Cardiac fibroblast (primary cell): ENCODE data around the gene COL4A2.

Experiments used
- DNase-seq, 2 donors: peaks; one replicate each; pipeline versions ENCODE4 v3.0.0 to v3.0.0-alpha.2; 2010; ENCODE audit warnings: low read depth in 2 of 2
- H3K4me3 ChIP-seq, 2 donors: replicated peaks in 1 of 2; 1 replicate in 1 of 2; 2 replicates in 1 of 2; pipeline ENCODE4 v1.5.1; 2011; ENCODE audit warnings: low read depth in 2 of 2, low read length in 2 of 2, mild to moderate bottlenecking in 2 of 2, moderate library complexity in 1 of 2
- CTCF ChIP-seq: IDR thresholded peaks from one replicate; pipeline ENCODE4 v1.5.1; 2011; ENCODE audit warnings: low read depth, mild to moderate bottlenecking, low read length, inconsistent platforms

Gene COL4A2

DNA sequence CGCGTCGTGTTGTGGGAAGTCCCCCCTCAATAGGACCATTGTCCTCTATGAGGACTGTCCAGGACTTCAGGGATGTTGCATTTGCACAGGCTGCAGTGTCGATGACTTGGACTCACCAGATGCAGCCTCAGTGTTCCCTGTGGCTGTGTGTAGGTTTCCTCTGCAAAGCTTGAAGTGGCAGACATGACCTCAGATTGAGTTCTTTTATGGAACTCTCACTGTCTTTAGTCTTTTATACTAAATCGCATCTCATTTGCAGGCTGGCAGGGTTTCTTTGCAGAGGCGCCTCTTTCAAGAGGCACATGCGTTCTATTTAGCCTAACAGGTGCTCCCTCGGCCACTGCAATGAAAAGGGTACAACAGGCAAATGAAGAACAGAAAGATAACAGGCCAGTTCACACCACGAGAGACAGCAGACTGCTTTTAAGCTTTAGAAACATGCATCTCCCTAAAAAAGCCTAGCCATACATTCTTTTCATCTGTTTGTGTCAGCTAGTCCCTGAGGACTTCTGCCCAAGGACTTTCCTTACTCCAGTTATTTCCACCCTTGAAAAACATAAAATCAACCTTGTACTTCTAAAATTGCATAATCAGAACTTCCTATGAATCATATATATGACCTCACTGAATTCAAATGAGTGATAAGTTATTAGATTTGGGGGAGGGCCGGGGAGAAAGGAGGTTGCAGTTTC, 136.0 kb downstream of the COL4A2 start:
- TF ChIP-seq CTCF, result no peak
- peak; percentile 68 to 81 for DNase-seq
- no peak overlapping the region for H3K4me3 ChIP-seq

GRCh38 chr13:110443622-110444225, 136.6 kb downstream of the COL4A2 start:
- DNase-seq, result peak in 1 of 2 donors; percentile 32
- TF ChIP-seq CTCF, result no peak
- H3K4me3 ChIP-seq, result no peak overlapping the region

DNA sequence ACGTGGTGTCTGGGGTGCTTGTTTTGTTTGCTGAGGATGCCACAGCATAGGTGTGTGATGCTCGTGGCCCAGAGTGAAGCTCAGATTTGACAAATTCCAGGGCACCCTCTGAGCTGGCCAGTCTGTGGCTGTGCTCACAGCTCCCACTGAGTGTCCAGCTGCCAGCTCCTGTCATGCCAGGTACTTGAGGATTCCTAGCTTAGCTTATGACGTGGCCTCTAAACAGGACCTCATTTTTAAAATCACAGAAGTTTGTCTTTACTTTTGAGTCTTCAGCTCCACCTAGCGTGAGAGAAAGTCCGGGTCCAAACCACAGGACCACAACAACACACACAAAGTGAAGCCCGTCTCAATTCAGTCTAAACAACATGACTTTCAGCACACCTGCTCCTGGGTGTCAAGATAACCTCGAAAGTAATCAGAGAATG, 137.2 kb downstream of the COL4A2 start:
- DNase-seq, result peak; percentile 49 to 76
- TF ChIP-seq CTCF, result peak; percentile 41
- H3K4me3 ChIP-seq, result no peak overlapping the region

DNA sequence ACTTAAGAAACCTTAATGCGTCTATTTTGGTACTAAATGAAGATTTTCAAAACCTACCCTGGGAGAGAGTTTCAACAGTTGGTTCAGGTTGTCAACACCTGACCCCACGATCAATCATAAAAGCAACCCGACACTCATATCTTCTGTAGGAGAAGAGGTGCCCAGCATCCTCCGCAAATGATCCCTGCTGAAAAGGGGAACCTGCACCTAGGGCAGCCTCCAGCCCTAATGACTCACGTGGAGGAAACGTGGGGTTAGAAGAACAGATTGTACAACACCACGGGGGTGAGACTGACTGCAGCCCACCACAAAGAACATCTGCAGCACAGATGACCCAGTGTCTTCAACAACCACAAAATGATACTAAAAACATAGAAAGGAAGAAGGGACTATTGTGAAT, 138.1 kb downstream of the COL4A2 start:
- DNase-seq, result peak in 1 of 2 donors; percentile 53
- TF ChIP-seq CTCF, result no peak

DNA sequence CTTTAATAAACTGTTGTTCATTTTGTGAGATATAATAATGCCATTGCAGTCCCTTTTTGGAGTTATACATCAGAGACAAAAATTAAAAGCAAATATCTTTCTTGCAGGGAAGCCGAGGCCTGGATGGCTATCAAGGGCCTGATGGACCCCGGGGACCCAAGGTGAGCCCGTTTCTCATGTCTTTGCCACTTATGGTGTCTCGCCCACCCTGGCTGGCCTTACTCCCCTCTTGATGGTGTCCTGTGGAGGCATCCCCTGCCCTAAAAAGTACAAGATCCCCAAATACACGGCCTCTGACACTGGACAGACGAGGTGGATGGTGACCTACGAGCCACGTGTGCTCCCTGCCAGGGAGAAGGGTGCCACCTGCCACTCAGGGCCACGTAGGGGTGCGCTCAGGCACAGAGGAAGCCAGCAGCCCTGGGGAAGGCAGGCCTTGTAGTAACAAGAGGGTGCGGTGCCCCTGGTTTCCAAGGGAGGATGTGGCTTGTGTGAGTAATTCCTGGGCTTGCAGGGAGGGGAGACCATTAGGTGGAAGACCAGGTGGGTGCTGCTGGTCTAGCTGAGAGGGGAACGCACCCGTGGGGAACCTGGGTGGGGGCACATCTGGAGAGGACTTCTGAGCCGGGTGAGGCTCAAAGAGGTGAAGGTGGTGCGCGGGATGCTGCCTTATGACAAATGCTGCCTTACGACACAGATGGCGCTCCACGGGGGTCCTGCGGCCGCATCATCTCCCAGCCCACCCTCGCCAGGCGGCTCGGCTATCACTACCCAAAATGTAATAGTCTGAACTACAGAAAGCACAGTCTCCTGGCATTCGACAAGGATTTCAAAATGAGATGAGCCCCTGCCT, 138.9 kb downstream of the COL4A2 start:
- TF ChIP-seq CTCF, result no peak
- no peak for DNase-seq
- no peak overlapping the region for H3K4me3 ChIP-seq

More for the DNA sequence above, 138.1 kb downstream of the COL4A2 start:
- H3K4me3 ChIP-seq, result no peak overlapping the region

- no peak for DNase-seq
- no peak overlapping the region for H3K4me3 ChIP-seq
- TF ChIP-seq CTCF, result no peak
Observed at GRCh38 chr13:110446575-110446890, 139.4 kb downstream of the COL4A2 start.
